HG02759 (cell line): ENCODE measurements around the gene CFAP61.
"Not testable (repeated sequence)": the region's sequence is repeated elsewhere in the genome, so short reads cannot be mapped to it uniquely, and the experiment has no call there.

Experiments used
- ATAC-seq: cut with Tn5 transposase; IDR thresholded peaks from one replicate; pipeline ENCODE4 v1.9.1; 2021; ENCODE audit warnings: mild to moderate bottlenecking, moderate library complexity; ENCODE audit not compliant: unreplicated experiment

The CFAP61 gene

DNA sequence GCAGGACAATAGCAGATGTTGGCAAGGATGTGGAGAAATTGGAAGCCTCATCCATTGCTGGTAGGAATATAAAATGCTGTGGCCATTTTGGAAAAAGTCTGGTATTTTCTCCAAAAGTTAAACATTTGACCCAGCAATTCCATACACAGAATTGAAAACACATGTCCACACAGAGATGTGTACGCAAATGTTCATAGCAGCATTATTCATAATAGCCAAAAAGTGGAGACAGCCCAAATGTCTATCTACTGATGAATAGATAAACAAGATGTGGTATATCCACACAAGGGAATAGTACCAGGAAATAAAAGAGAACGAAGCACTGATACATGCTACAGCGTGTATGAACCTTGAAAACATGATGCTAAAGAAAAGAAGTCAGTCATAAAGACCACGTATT lies 40.5 kb downstream of the CFAP61 start:
- ATAC-seq: no peak

DNA sequence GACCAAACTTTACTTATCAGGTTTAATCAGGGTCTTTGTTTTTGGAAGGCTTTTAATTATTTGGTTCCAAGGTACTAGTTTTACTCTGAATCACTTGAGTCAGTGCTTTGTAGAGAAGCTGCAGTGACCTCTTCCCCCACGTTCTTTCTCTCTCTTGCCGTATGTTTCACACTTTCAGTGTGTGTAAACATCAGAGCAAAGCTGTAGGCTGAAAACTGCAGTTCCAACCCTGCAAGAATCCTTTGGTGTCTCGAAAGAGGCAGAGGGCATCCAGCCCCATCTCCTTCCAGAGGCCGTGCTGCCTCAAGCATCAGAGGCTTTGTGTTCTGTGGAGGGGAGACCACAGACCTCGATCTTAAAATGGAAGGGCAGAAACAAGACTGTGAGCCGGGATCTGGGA lies 42.1 kb downstream of the CFAP61 start:
- ATAC-seq: no peak

DNA sequence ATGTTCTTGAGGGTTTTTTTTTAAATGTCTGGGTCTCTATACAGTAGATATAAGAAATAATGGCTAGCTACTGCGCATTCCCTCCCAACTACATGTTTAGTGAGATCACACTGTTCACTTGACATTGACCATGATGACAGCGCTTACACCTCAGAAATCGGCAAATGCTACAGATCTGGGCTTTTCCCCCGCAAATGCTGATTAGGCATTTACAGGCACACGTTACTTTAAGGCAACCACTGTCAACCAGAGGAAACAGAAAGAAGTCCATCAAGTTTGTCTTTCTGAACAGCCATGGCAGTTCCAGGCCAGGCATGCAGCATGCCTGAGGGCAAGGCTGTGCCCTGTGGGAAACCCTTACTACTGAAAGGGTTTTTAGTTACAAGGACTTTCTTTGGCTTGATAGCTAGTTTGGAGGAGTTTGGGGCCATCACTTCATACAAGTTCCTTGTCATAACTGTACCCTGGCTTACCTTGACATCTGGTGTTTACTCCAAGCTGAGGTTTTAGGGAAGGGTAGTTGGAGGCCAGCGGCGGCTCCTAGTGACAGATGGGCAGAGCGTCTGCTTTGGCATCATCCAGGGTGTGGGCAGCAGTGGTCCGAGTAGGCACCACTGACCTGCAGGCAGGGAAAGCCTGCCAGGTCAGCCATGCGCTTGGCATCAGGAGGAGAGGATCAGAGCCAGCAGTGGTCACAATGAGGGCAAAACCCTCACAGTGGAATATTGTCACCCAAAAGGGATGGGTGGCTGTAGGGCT lies 43.0 kb downstream of the CFAP61 start:
- no peak for ATAC-seq

DNA sequence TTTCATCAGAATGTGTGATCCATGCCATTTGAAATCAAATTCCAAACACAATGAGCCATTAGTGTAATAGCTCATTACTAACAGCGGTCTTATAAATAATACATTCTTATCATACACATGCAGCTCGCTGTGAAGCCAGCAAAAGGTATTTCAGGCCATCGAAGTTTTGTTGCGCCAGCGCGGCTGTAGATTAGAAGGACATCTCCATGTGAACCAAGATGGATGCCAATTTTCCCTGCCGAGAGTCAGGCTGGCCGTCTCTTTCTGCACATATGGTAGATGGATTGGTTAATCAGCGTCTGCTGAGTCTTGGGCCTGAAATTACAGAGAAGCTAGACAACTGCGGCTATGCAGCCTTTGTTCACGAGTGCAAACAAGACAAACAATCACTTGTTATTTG lies 44.1 kb downstream of the CFAP61 start:
- no peak for ATAC-seq

DNA sequence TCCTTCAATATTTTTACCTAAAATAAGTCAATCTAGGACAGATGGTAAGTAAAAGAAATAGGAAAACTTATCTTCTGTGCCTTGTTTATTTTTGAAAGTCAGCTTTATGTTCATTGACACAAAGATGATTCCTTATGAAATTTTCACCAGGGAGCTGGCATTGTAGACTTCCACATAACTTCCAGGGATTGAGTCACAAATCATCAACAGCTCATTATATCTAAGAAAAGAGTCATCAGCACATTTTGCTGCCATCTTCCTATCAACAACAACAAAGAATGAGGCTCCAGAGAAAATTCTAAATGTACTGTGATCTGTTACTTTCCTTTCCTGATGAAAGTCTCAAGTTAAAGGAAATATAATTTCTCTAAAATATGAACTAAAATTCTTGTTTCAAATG lies 48.5 kb downstream of the CFAP61 start:
- ATAC-seq: no peak

DNA sequence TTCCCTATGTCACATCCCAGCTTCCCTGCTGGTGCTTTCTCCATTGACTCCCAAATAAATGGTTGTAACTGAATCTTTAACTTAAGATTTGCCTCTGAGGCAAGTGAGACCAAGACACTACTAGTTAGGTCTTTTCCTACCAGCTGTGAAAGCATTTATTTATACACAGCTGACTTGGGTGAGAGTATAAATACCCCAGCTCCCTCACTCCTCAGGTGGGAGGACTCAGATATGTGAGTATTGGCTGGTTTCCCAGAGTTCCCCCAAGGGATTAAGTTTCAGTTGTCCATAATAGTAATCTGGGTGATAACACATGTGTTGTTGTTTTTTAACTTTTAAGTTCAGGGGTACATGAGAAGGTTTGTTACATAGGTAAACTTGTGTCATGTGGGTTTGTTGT lies 49.8 kb downstream of the CFAP61 start:
- ATAC-seq: no peak

DNA sequence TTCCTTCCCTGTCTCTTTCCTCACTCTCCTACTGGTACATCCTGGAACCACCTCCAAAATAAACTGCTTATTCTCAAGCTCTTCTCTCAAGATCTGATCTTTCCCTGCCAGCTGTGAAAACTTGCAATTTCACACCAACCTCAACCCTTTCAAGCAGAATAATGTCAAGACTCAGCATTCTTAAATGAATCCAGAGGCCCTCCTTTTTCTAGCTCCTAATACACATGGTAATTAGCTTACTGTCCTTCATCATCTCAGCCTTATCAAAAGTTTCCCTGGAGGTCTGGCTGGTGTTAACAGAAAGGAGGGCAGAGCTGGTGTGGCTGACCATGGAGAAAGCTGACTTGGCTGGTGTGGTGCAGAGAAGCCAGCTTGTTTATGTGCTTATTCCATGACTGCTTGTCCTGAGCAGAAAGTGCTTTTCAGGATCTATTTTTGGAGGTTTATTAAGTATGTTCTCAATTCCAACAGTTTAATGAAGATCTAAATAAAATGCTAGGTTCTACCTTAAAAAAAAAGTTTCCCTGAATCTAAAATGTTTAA lies 50.5 kb downstream of the CFAP61 start:
- no peak for ATAC-seq

DNA sequence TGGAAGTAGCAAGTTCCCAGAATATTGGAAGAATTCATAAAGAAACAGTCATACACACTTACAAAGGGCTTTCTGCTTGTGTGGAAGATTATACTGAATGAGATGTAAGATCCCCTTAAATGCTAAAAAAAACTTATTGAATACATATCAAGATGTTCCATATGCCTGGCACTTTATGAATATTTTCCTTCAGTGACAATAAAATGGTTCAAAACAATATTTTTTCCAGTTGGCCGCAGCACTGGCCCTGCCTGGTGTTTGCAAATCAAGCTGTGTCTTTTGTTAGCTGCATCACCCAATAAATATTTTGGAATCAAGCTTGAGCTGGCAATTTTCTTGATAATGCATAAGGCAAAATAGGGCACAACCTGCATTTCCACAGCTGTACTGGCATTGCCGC lies 51.2 kb downstream of the CFAP61 start:
- no peak for ATAC-seq

DNA sequence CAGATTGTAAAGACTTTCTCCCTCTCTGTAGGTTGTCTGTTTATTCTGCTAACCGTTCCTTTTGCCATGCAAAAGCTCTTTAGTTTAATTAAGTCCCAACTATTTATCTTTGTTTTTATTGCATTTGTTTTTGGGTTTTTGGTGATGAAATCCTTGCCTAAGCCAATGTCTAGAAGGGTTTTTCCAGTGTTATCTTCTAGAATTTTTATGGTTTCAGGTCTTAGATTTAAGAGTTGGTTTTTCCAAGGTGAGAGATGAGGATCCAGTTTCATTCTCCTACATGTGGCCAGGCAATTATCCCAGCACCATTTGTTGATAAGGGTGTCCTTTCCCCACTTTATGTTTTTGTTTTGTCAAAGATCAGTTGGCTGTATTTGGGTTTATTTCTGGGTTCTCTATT lies 70.9 kb downstream of the CFAP61 start:
- not testable (repeated sequence) for ATAC-seq

DNA sequence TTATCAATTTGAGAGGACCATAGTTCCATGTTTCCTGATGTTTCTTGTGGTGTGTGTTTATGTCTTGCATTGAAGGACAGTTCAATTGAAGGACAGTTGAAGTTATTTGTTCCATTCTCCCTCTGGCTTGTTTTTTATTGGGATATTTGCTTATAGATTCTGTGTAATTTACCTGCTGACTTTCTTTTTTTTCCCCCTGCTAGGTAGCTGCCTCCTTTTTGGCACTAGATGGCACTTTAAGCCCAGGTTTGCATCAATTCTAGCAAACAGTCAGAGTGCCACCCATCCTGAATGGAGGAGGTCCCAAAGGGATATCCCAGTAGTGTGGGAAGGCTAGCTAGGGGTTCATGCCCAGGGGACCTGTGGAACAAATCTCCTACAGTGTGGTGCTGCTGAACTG lies 78.1 kb downstream of the CFAP61 start:
- ATAC-seq: no peak

DNA sequence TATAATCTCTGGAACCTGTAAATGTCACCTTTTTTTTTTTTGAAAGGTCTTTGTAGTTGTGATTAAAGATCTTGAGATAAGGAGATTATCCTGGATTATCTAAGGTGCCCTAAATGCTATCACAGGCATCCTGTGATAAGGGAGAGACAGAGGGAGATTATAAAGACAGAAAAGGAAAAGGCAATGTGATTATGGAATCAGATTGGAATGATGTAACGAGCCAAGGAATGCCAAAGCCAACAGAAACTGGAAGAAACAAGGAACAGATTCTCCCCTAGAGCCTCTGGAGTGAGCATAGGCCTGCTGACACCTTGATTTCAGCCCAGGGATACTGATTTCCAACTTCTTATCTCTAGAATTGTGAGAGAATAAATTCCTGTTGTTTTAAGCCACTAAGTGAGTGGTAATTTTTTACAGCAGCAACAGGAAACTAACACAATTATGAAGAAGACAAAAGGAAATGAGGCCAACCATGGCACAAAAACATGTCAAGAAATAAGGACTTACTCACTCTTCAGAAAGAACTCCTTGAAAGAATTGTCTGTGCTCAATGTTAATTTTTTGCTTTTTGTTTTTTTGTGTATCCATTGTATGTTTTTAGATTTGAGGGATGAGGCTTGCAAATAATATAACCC lies 82.7 kb downstream of the CFAP61 start:
- ATAC-seq: no peak

DNA sequence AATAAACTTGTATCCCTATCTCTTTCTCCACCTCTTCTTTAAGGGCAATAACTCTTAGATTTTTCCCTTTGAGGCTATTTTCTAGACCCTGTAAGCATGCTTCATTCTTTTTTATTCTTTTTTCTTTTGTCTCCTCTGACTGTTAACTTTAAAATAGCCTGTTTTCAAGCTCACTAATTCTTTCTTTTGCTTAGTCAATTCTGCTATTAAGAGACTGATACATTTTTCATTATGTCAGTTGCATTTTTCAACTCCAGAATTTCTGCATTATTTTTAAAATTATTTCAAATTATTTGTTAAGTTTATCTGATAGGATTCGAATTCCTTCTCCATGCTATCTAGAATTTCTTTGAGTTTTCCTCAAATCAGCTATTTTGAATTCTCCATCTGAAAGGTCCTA lies 84.0 kb downstream of the CFAP61 start:
- ATAC-seq: no peak

DNA sequence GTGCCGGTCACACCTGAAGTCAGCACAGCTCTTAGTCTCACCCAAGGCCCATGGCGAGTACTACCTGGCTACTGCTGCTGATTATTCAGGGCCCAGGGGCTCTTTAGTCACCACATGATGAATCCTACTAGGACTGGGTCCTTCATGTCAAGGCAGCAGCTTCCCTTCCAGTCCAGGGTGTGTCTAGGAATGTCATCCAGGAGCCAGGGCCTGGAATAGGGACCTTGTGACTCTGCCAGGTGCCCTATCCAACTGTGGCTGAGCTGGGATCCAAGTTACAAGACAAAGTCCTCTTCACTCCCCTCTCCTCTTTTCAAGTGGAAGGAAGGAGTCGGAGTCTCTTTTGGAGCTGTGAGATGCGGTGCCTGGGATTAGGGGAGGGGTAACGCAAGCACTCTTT lies 85.5 kb downstream of the CFAP61 start:
- ATAC-seq: no peak

DNA sequence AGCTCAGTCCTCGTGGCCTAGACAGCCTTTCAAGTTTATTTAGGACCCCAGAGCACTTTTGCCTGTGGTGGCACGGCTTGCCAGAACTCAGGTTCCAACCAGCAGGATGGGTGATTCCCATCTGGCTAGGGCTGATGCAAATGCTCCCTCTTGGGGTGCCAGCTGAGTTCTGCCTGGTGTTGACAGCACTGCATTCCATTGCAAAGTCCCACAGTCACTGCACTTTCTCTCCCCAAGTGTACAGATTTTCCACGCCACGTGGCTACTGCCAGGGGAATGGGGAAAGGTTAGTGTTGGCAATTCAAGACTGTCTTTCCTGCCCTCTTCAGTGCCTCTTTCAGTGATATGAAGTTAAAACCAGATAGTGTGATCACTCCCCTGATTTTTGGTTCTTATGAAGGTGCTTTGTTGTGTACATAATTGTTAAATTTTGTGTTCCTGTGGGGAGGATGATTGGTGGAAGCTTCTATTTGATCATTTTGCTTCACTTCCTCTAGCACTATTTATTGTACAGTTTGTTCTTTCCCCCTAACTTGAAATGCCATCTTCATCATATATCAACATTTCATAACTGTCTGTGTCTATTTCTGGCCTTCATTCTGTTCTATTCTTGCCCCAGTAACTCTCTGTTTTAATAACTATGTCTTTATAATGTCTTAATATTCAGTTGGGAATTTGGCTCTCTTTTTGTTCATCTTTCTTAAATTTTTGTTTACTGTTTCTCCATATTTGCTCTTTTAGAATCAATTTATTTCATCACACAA lies 86.2 kb downstream of the CFAP61 start:
- no peak for ATAC-seq

DNA sequence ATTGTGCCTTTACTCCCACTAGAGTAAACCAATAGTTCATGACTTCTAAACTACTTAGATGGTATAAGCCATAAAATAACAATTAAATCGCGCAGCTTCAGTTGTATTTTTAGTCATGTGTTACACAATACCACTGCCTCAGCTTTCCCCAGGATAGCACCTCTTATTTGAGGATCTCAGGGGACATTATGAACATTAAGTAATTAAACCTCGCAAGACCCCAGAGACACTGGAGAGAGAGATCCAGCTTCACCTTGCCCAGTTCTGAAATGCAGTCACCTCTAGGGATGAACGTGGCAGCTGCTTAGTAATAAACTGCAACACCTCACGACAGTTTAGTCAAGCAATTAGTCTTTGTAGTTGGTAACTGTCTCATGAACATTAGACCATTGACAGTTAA lies 87.1 kb downstream of the CFAP61 start:
- no peak for ATAC-seq

DNA sequence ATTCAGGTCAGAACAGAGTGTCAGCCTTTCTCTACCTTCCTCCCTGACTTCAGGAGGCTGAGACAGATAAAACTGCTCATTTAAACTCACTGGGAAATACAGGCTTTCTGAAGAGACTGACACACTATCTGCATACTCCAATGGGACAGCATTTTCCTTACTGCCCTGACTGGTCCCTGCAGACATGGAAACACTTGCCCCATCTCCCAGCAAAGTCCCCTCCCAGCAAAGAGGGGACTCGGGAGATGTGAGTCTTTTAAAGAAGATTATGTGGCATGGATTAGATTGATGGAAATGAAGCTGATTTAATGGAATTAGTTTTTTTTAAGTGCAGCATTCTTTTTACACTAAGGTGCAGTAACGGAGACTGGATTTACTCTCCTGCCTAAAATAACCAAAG lies 90.8 kb downstream of the CFAP61 start:
- no peak for ATAC-seq

DNA sequence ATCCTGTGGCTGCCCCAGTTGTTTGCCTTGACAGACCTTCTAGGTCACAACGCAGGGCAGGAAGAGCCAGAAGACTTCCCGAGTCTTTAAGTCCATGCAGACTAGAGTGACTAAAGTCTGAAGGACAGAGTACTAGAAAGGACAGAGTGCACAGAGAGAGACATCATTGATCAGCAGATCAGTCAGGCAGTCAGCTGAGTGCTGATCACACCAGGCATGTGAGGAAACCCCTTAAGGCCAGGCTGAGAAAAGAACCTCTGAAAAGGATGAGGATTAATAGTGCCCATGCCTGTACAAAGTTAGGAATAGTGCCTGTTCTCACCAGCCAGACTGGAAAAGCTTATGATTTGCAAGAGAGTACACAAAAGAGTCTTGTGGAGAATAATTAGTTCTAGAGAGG lies 91.3 kb downstream of the CFAP61 start:
- ATAC-seq: no peak

DNA sequence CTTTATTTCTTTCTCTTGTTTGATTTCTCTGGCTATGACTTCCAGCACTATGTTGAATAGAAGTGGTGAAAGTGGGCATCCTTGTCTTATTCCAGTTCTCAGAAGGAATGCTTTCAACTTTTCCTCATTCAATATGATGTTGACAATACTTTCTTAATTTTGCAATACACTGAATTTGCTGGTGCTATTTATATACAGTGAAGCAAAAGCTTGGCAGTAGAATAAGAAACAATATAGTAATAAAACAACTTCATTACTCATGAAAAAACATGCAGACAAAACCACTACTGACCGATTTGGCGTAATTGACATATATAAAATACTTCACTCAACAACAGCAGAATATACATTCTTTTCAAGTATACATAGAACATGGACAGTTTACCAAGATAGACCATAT lies 96.4 kb downstream of the CFAP61 start:
- ATAC-seq: no peak

DNA sequence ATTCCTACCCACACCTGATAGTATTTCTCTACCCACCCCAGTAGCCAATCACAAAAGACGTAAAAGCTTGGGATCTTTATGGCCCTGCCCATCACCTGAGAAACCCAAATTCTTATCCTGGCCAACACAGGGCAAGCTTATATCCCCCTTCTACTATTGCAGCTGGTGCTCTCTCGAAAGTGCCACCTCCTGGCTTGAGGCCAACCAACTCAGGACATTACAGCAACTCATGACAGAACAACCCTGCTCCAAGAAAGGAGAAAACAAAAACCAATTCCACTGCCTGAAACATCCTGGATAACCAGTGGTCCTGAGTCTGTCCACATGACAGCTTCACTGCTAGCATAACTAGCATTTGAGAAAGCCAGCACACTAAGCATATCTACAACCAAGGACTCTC lies 97.9 kb downstream of the CFAP61 start:
- ATAC-seq: no peak

DNA sequence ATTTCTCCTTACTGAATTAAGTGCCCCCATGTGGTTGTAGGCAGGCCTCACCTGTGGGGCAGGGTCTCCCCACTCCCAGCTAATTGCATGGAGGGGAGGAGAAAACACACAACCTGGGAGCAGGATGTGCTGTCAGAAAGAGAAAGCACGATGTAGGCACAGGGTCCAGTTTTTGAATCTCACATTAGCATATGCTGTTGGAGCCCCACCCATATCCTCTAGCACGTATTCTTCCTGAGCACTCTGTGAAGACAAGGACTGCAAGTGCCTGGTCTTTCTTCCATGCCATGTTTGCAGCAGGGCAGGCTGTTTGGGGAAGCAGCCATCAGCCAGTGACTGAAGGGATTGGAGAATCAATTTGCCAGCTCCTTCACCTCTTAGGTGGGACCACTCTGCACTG lies 108.2 kb downstream of the CFAP61 start:
- ATAC-seq: no peak

DNA sequence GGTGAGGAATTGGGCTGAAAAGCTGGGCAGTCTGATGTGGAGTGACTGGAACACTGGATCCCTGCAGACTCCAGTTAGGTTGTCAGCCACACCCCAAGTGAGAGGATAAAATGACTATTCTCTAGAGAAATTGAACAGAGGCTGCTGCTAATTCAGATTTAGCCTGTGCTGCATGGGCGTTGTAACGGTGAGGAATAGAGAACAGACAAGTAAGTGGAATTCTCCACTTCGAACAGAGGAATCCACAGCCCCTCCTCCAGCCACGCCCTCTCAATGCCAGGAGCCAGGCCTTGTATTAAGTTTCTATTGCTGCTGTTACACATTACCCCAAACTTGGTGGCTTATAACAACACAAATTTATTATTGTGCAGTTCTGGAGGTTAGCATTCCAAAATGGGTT lies 109.3 kb downstream of the CFAP61 start:
- ATAC-seq: no peak

DNA sequence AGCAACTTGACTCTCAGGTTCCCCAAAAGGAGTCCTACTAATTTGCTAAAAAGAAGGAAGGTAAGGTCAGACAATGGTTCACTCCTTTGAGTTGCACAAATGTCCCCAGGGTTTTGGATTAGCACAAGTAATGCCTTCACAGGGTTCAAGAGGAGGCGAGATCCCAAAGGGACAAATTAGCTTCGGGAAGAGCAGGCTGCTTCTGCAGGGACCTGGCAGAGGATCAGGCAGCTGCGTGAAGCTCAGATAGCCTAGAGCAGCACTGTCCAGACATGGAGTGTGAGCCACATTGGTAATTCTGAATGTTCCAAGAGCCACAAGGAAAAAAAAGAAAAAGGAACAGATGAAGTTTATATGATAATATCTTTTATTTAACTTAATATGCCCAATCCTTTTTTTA lies 115.4 kb downstream of the CFAP61 start:
- no peak for ATAC-seq
